Transverse colon (tissue), 4 donors: ENCODE data around the gene PBXIP1.

Experiments used
- EP300 ChIP-seq: sonication (generic); formaldehyde crosslinking; IDR thresholded peaks from one replicate; pipeline ENCODE4 v1.6.1; 2017; ENCODE audit warnings: antibody characterized with exemption, low read depth
- POLR2A ChIP-seq: fragments of 450-650 bp; IDR thresholded peaks from one replicate; pipeline ENCODE4 v1.6.1; 2016; ENCODE audit warnings: antibody characterized with exemption, mild to moderate bottlenecking, moderate library complexity
- POLR2AphosphoS5 ChIP-seq, 3 donors: sonication (generic); formaldehyde crosslinking; IDR thresholded peaks; one replicate each; pipeline ENCODE4 v1.6.1; 2016; ENCODE audit warnings: antibody characterized with exemption in 3 of 3
- TF ChIP-seq, protein P1 (sequence below), 5 experiments: fragments of 200-600 bp in 3 of 5; fragments of 450-650 bp in 2 of 5; sonication (generic) in 3 of 5; IDR thresholded peaks; 1 replicate in 2 of 5; 2 replicates in 3 of 5; pipeline ENCODE4 v1.5.1; 2016 to 2017; ENCODE audit warnings: antibody characterized with exemption in 5 of 5, inconsistent platforms in 3 of 5, mild to moderate bottlenecking in 2 of 5, moderate library complexity in 1 of 5

DNA sequence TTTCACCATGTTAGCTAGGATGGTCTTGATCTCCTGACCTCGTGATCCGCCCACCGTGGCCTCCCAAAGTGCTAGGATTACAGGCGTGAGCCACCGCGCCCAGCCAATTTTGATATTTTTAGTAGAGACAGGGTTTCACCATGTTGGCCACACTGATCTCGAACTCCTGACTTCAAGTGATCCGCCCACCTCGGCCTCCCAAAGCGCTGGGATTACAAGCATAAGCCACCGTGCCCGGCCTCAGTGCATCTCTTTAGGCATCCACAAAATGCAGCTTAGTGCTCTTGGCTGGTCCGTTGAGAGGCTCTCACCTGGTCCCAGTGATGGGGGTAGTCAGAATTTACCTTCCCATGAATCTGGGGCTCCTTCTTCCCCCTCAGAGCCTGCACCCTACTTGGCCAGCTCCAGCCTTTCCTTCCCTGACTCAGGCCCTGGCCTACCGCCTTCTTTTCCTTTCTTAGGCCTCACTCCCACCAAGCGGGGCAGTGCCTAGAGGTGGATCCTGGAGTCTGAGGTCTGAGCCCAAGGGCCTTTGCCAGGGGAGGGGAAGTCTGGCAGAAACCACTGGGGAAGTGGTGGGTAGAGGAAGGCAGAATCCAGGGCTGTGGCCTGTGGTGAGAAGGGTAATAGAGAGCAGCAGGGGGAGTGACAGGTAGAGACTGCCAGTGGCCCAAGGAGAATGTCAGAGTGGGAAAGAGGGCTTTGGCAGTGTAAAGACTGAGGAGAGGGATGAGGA lies 41.2 kb upstream of the PBXIP1 start:
- TF ChIP-seq EP300 (no peak), POLR2AphosphoS5 (IDR thresholded peaks at IDR 0.05) (no peak), POLR2A (no peak)
- TF ChIP-seq, protein P1, sequence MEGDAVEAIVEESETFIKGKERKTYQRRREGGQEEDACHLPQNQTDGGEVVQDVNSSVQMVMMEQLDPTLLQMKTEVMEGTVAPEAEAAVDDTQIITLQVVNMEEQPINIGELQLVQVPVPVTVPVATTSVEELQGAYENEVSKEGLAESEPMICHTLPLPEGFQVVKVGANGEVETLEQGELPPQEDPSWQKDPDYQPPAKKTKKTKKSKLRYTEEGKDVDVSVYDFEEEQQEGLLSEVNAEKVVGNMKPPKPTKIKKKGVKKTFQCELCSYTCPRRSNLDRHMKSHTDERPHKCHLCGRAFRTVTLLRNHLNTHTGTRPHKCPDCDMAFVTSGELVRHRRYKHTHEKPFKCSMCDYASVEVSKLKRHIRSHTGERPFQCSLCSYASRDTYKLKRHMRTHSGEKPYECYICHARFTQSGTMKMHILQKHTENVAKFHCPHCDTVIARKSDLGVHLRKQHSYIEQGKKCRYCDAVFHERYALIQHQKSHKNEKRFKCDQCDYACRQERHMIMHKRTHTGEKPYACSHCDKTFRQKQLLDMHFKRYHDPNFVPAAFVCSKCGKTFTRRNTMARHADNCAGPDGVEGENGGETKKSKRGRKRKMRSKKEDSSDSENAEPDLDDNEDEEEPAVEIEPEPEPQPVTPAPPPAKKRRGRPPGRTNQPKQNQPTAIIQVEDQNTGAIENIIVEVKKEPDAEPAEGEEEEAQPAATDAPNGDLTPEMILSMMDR (IDR thresholded peaks at IDR 0.05), result no peak
